Measurements from ENCODE around the gene DSG4.

The DSG4 gene

DNA sequence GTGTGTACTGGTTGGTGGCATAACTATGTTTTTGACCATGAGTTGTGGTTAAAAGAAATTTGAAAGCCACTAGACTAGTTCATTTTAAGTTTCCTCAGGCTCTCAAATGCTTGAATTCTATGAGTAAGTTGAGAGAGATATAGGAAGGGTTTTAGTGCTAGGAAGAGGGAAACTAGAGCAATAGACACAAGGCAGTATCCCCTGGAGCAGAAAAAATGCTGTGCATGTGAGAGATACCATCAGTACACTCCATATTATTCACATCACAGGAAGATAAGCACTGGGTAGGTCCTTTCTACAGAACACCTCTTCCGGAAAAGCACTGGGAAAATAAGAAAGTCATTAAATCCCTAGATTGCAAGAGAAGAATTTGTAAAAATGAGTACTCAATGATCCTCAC, 51.6 kb downstream of the DSG4 start:
- H3K27ac ChIP-seq, result no peak overlapping the region
- H3K4me1 ChIP-seq, result no peaks in the 10 kb centered on the region
- no peaks in the 10 kb centered on the region for H3K36me3 ChIP-seq
- H3K9me3 ChIP-seq, result no peaks in the 10 kb centered on the region
- no peaks in the 10 kb centered on the region for H3K27me3 ChIP-seq
- no peak overlapping the region for H3K4me3 ChIP-seq
- TF ChIP-seq Cebpa-rat (IDR thresholded peaks at IDR 0.05), result no peak
- H3K4me2 ChIP-seq, result no peak overlapping the region
- no peak overlapping the region for H3K9ac ChIP-seq
- no peaks in the 10 kb centered on the region for H4K20me1 ChIP-seq

DNA sequence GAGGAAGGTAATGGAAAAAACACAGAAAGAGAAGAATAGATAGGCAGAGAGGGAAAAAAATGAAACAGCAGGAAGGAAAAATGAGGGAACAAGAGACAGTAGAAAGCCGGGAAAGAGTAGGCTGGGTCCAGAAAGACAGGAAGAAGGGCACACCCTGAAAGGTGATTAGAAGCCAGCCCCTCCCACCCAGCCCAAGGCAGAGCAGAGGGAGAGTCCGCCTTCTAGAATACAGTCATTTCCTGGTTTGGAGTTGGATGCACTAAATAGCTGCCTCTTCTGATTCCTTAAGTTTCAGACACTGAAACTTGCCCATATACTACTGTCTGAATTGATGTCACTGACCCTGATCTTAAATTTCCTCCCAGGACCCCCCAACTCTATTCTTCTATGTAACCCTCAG, 53.0 kb downstream of the DSG4 start:
- Histone ChIP-seq H4K20me1 (no peaks in the 10 kb centered on the region), H3K27ac (no peak overlapping the region), H3K4me1 (no peaks in the 10 kb centered on the region), H3K4me3 (no peak overlapping the region), H3K9me3 (no peaks in the 10 kb centered on the region), H3K9ac (no peak overlapping the region), H3K4me2 (no peak overlapping the region), H3K27me3 (no peaks in the 10 kb centered on the region), H3K36me3 (no peaks in the 10 kb centered on the region)
- no peak for TF ChIP-seq Cebpa-rat (IDR thresholded peaks at IDR 0.05)

DNA sequence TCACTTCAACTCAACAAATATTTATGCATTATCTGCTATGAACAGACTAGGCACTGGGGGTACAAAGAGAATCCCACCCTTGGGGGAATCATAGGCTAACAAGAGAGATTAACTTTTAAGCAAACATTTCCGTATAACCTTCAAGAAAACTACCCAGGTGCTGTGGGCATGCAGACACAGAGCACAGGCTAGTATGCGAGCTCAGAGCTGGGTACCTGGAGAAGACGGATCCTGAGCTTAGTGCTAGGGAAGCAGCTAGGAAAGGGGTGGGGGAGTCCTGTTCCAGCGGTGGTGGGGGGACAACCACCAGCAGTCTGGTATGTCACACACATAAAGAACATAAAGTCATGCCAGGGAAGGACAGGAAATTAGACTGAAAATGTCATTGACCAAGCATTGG, 53.5 kb downstream of the DSG4 start:
- no peaks in the 10 kb centered on the region for H3K36me3 ChIP-seq
- no peaks in the 10 kb centered on the region for H3K9me3 ChIP-seq
- H3K27ac ChIP-seq, result no peak overlapping the region
- no peaks in the 10 kb centered on the region for H3K27me3 ChIP-seq
- H3K4me2 ChIP-seq, result no peak overlapping the region
- no peak overlapping the region for H3K9ac ChIP-seq
- no peaks in the 10 kb centered on the region for H3K4me1 ChIP-seq
- TF ChIP-seq Cebpa-rat (IDR thresholded peaks at IDR 0.05), result no peak
- no peak overlapping the region for H3K4me3 ChIP-seq
- no peaks in the 10 kb centered on the region for H4K20me1 ChIP-seq

DNA sequence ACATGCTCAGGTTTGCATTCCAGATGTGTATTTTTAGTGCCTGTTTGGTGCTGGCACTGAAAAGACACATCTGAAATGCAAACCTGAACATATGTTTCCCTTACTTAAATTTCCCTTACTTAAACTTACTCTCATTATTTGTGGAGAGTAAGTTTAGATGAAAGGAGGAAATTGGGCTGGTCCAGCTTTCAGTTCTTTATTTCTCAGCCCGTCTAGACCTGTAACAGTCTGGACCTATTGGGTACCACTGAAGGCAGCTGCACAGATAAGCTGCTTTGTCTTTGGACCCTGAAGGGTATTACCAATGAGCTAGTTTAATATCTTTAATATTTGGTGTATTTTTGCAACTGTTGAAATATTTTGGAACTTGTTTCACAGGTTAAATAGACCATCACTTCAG, 54.0 kb downstream of the DSG4 start:
- H3K27me3 ChIP-seq, result no peaks in the 10 kb centered on the region
- no peak overlapping the region for H3K27ac ChIP-seq
- no peak overlapping the region for H3K4me2 ChIP-seq
- no peaks in the 10 kb centered on the region for H3K4me1 ChIP-seq
- TF ChIP-seq Cebpa-rat (IDR thresholded peaks at IDR 0.05), result no peak
- H3K9ac ChIP-seq, result no peak overlapping the region
- H4K20me1 ChIP-seq, result no peaks in the 10 kb centered on the region
- H3K9me3 ChIP-seq, result no peaks in the 10 kb centered on the region
- no peaks in the 10 kb centered on the region for H3K36me3 ChIP-seq
- H3K4me3 ChIP-seq, result no peak overlapping the region

DNA sequence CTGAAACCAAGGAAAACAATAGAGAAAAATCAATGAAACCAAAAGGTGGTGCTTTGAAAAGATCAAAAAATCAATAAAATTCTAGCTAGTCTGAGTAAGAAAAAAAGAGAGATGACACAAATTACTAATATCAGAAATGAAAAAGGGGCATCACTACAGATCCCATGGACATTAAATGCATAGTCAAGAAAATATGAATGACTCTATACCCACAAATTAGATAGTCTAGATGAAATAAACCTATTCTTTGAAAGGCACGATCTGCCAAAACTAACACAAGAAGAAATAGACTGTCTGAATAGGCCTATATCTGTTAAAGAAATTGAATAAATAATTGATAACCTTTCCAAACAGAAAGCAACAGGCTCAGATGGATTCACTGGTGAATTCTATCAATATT, 55.7 kb downstream of the DSG4 start:
- Histone ChIP-seq H3K9me3 (no peaks in the 10 kb centered on the region), H3K27ac (no peak overlapping the region), H3K4me1 (no peaks in the 10 kb centered on the region), H4K20me1 (no peaks in the 10 kb centered on the region), H3K27me3 (no peaks in the 10 kb centered on the region), H3K4me2 (no peak overlapping the region), H3K36me3 (no peaks in the 10 kb centered on the region), H3K4me3 (no peak overlapping the region), H3K9ac (no peak overlapping the region)
- TF ChIP-seq Cebpa-rat (IDR thresholded peaks at IDR 0.05), result no peak

DNA sequence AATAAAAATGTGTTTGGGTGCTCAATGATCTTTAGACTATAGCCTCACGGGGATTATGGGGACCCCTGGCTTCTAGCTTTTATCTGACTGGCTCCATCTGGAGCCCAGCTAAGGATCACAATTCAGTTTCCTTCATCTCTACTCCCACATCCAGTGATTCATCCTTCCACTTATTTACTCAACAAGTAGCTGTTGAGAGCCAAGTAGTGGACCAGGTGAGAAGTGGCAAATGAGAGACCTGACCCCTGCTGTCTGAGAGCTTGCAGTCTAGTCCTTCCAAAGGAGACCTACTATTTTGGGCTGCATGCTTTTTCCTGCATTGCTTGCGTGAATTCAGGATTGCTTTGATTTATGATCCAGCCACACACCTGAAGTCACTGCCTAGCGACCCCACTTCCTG, 60.2 kb downstream of the DSG4 start:
- TF ChIP-seq Cebpa-rat (IDR thresholded peaks at IDR 0.05), result no peak
- Histone ChIP-seq H3K36me3 (no peaks in the 10 kb centered on the region), H3K9ac (no peak overlapping the region), H3K4me2 (no peak overlapping the region), H3K4me3 (no peak overlapping the region), H3K27me3 (no peaks in the 10 kb centered on the region), H3K9me3 (no peaks in the 10 kb centered on the region), H3K4me1 (no peaks in the 10 kb centered on the region), H3K27ac (no peak overlapping the region), H4K20me1 (no peaks in the 10 kb centered on the region)

DNA sequence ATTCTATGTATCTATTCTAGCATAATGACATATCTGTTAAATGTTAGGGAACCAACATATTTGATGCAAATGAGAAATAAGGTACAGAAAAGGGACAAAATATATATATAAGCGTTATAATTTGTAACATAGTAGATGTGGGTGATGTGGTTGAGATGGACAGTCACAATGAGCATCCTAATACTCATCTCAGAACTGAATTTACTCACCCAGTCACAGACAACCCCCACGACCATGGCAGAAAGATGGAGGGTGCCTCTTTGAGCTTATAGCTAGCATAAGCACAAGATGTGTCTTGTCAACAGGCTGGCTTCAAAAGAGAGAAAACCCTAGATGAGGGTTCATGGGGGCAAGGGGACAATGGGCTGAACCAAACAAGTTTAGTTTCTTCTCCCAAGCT, 61.8 kb downstream of the DSG4 start:
- Histone ChIP-seq H3K36me3 (no peaks in the 10 kb centered on the region), H3K27ac (no peak overlapping the region), H3K9me3 (no peaks in the 10 kb centered on the region), H3K4me2 (no peak overlapping the region), H3K4me3 (no peak overlapping the region), H4K20me1 (no peaks in the 10 kb centered on the region), H3K27me3 (no peaks in the 10 kb centered on the region), H3K9ac (no peak overlapping the region), H3K4me1 (no peaks in the 10 kb centered on the region)
- TF ChIP-seq Cebpa-rat (IDR thresholded peaks at IDR 0.05), result no peak

DNA sequence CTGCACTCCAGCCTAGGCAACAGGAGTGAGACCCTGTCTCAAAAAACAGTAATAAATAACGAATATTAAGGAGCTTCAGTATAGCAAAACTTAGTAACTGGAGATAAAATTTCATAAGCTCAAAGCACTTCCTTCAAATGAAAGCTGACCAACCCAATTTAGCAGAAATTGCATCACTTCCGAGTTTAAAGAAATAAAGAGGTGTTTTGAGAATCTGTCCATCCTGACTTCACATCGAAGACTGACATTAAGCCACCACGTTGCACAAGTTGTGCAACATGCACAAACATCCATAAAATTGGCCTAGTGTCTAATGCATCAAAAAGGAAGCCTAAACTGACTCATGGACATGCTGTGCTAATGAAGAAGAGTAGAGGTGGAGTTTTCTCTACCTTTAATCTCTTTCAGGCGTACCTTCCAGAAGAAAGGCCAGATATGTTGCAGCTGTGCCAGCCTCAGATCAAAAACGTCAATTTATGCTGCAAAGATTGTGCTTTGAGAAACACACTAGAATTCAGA, 63.3 kb downstream of the DSG4 start:
- Histone ChIP-seq H3K4me1 (no peaks in the 10 kb centered on the region), H4K20me1 (no peaks in the 10 kb centered on the region), H3K9ac (no peak overlapping the region), H3K9me3 (no peaks in the 10 kb centered on the region), H3K27ac (no peak overlapping the region), H3K36me3 (no peaks in the 10 kb centered on the region), H3K4me3 (no peak overlapping the region), H3K4me2 (no peak overlapping the region), H3K27me3 (no peaks in the 10 kb centered on the region)
- TF ChIP-seq Cebpa-rat (IDR thresholded peaks at IDR 0.05), result no peak

DNA sequence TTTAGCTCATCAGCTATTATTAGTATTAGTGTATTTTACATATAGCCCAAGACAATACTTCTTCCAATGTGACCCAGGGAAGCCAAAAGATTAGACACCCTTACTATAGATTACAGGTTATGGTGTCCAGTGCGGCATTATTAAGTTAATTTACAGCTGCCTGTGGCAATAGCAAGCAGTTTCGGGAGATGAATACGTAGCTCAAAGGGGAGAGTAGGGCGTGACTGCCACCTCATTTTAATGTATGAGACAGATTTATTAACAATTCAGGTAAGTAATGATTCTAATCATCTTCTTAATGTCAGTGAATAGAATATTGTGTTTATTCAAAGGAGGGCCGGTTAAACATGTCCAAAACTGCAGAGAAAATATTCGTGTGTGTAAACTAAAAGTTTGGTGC, 64.2 kb downstream of the DSG4 start:
- no peak overlapping the region for H3K27ac ChIP-seq
- H3K4me2 ChIP-seq, result no peak overlapping the region
- no peak for TF ChIP-seq Cebpa-rat (IDR thresholded peaks at IDR 0.05)
- no peaks in the 10 kb centered on the region for H3K27me3 ChIP-seq
- no peaks in the 10 kb centered on the region for H4K20me1 ChIP-seq
- no peak overlapping the region for H3K4me3 ChIP-seq
- no peak overlapping the region for H3K9ac ChIP-seq
- H3K9me3 ChIP-seq, result no peaks in the 10 kb centered on the region
- no peaks in the 10 kb centered on the region for H3K36me3 ChIP-seq
- no peaks in the 10 kb centered on the region for H3K4me1 ChIP-seq

DNA sequence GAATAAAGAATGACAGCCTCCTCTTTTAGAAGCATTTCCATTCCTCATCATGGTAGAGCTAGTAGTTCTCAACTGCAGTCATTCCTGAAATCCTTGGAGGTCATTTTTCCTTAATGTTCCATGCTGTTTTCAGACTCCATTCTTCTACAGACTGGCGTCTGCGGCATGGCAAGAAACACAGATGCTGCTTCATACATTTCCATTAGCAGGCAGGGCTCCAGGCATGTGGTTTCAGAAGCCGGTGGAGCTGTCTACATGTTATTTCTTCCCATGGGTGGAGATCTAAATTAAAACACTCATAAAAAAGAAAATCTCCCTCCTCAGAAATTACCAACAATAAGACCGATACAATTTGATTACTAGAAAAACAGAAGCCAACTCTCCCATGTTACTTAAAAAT, 64.9 kb downstream of the DSG4 start:
- Histone ChIP-seq H3K27me3 (no peaks in the 10 kb centered on the region), H3K4me3 (no peak overlapping the region), H3K4me2 (no peak overlapping the region), H3K9ac (no peak overlapping the region), H3K4me1 (no peaks in the 10 kb centered on the region), H3K36me3 (no peaks in the 10 kb centered on the region), H3K9me3 (no peaks in the 10 kb centered on the region), H4K20me1 (no peaks in the 10 kb centered on the region), H3K27ac (no peak overlapping the region)
- no peak for TF ChIP-seq Cebpa-rat (IDR thresholded peaks at IDR 0.05)

DNA sequence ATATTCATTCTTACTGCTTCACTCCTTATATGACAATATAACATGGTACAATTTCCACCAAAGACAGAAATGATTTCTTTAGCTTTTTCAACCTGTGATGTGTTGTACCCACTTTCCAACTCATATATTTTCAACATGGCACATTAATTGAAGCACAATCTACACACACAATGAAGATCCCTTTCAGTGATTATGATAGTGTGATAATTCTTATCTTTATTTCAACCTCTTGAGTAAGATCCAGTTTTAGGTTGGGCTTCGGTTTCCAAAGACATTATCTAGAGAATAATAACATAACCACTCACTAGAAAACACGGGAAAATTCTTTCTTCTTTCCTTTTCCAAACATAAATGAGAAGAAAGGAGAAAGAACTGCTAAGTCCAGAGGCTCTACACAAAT, 67.6 kb downstream of the DSG4 start:
- TF ChIP-seq Cebpa-rat (IDR thresholded peaks at IDR 0.05), result no peak
- Histone ChIP-seq H3K27me3 (no peaks in the 10 kb centered on the region), H3K9me3 (no peaks in the 10 kb centered on the region)

More for the DNA sequence above, 67.6 kb downstream of the DSG4 start:
- no peak overlapping the region for H3K27ac ChIP-seq
- no peaks in the 10 kb centered on the region for H3K4me1 ChIP-seq
- H4K20me1 ChIP-seq, result no peaks in the 10 kb centered on the region
- H3K36me3 ChIP-seq, result no peaks in the 10 kb centered on the region
- no peak overlapping the region for H3K9ac ChIP-seq
- H3K4me2 ChIP-seq, result no peak overlapping the region
- no peak overlapping the region for H3K4me3 ChIP-seq

All from BLaER1 (cell line).